ENCODE results near the gene PRDM11. TPM values are rescaled to one million over a fixed set of nuclear protein-coding genes. Genes with fewer than 3 reads are reported as not detected.

Gene PRDM11
- total and polyA plus RNA-seq, 8 donors = 13.6 to 29.6 (median 21.4) TPM

GRCh38 chr11:45229401-45230020 is 83.1 kb downstream of the PRDM11 start:
- DNase-seq (no peak), ATAC-seq (no peak)
- no peak overlapping the region for H3K27ac ChIP-seq
- H3K27me3 ChIP-seq = no peaks in the 10 kb centered on the region
- intact Hi-C loops (cut with DNase I) = no loop called here
- H3K4me3 ChIP-seq = no peak overlapping the region
- H3K36me3 ChIP-seq = peaks cover 0 to 36% of the 10 kb centered on the region in 2 donors
- no peaks in the 10 kb centered on the region for H3K9me3 ChIP-seq
- TF ChIP-seq CTCF (IDR thresholded peaks at IDR 0.05) = no peak
- no peaks in the 10 kb centered on the region for H3K4me1 ChIP-seq

GRCh38 chr11:45232341-45233080 is 86.1 kb downstream of the PRDM11 start:
- H3K27ac ChIP-seq = no peak overlapping the region
- no peaks in the 10 kb centered on the region for H3K27me3 ChIP-seq
- H3K4me3 ChIP-seq = no peak overlapping the region
- ATAC-seq (no peak), DNase-seq (no peak)
- no peaks in the 10 kb centered on the region for H3K4me1 ChIP-seq
- peaks cover 0 to 8% of the 10 kb centered on the region in 2 donors for H3K36me3 ChIP-seq
- intact Hi-C loops (cut with DNase I) = no loop called here
- H3K9me3 ChIP-seq = no peaks in the 10 kb centered on the region
- TF ChIP-seq CTCF (IDR thresholded peaks at IDR 0.05) = no peak

- intact Hi-C loops (cut with DNase I) = no loop called here
- H3K27me3 ChIP-seq = no peaks in the 10 kb centered on the region
- H3K4me3 ChIP-seq = no peak overlapping the region
- H3K36me3 ChIP-seq = peaks cover 0 to under 1% of the 10 kb centered on the region in 2 donors
- peak; percentile 91 for ATAC-seq
- peak; percentile 74 to 91 for TF ChIP-seq CTCF (IDR thresholded peaks at IDR 0.05)
- peak in 3 of 4 donors; percentile 36 to 82 (median 58) for DNase-seq
- H3K4me1 ChIP-seq = no peaks in the 10 kb centered on the region
- H3K9me3 ChIP-seq = no peaks in the 10 kb centered on the region
- H3K27ac ChIP-seq = no peak overlapping the region
Observed at GRCh38 chr11:45233121-45233803, 86.8 kb downstream of the PRDM11 start.

- H3K4me1 ChIP-seq = no peaks in the 10 kb centered on the region
- H3K9me3 ChIP-seq = no peaks in the 10 kb centered on the region
- no peak for DNase-seq
- ATAC-seq = no peak
- H3K27ac ChIP-seq = no peak overlapping the region
- intact Hi-C loops (cut with DNase I) = no loop called here
- peak; percentile 3 to 43 for TF ChIP-seq CTCF (IDR thresholded peaks at IDR 0.05)
- no peak overlapping the region for H3K4me3 ChIP-seq
- H3K36me3 ChIP-seq = no peaks in the 10 kb centered on the region
- no peaks in the 10 kb centered on the region for H3K27me3 ChIP-seq
Observed at GRCh38 chr11:45233804-45234170, 87.3 kb downstream of the PRDM11 start.

All from left lung (tissue), 10 donors.